HepG2 (cell line): ENCODE results near the gene BIRC3. TPM values are rescaled to one million over a fixed set of nuclear protein-coding genes. Genes with fewer than 3 reads are reported as not detected.

Source experiments
- BRCA1 ChIP-seq: sonication (generic); formaldehyde crosslinking; IDR thresholded peaks from 2 replicates; pipeline ENCODE4 v1.4.0; 2020; ENCODE audit warnings: missing genetic modification reagents
- CREB1 ChIP-seq, 2 experiments: fragments of 450-650 bp in 1 of 2; IDR thresholded peaks; 2 replicates each; pipeline ENCODE4 v1.6.1; 2016 to 2017; ENCODE audit warnings: control low read depth in 1 of 2, mild to moderate bottlenecking in 1 of 2, missing compliant biosample characterization in 1 of 2, missing genetic modification characterization in 1 of 2
- DRAP1 ChIP-seq: IDR thresholded peaks from 2 replicates; pipeline ENCODE4 v1.6.1; 2016; ENCODE audit warnings: missing genetic modification reagents, missing compliant biosample characterization
- ELF3 ChIP-seq: IDR thresholded peaks from 2 replicates; pipeline ENCODE4 v1.6.1; 2016; ENCODE audit warnings: missing genetic modification reagents, missing compliant biosample characterization
- EP300 ChIP-seq, 3 experiments: sonication (generic) in 1 of 3; formaldehyde crosslinking in 1 of 3; IDR thresholded peaks; 2 replicates each; pipeline versions ENCODE4 v1.5.1 to v1.6.1; 2011 to 2020; ENCODE audit warnings: low read depth in 2 of 3, low read length in 2 of 3, borderline replicate concordance in 1 of 3, improper control_type of control experiment in 1 of 3, mild to moderate bottlenecking in 1 of 3, missing genetic modification reagents in 1 of 3, moderate library complexity in 1 of 3
- GATA4 ChIP-seq: sonication (generic); IDR thresholded peaks from 2 replicates; pipeline ENCODE4 v1.6.1; 2016; ENCODE audit warnings: antibody characterized with exemption, low read depth, borderline replicate concordance
- LCORL ChIP-seq, 2 experiments: fragments of 450-650 bp in 1 of 2; sonication (generic) in 1 of 2; formaldehyde crosslinking in 1 of 2; IDR thresholded peaks; 2 replicates each; pipeline versions ENCODE4 v1.5.0 to v1.6.1; 2017 to 2020; ENCODE audit warnings: antibody characterized with exemption in 1 of 2, missing genetic modification reagents in 1 of 2
- MYNN ChIP-seq: sonication (generic); formaldehyde crosslinking; IDR thresholded peaks from 2 replicates; pipeline ENCODE4 v1.4.0; 2020; ENCODE audit warnings: mild to moderate bottlenecking, low read depth, missing genetic modification reagents
- NCOR1 ChIP-seq: fragments of 200-600 bp; sonication (generic); IDR thresholded peaks from 2 replicates; pipeline ENCODE4 v1.7.0; 2017; ENCODE audit warnings: antibody characterized with exemption, low read length, borderline replicate concordance
- PHF20 ChIP-seq: sonication (generic); formaldehyde crosslinking; IDR thresholded peaks from 2 replicates; pipeline ENCODE4 v1.5.0; 2020; ENCODE audit warnings: mild to moderate bottlenecking, missing genetic modification reagents
- PPARG ChIP-seq: conservative IDR thresholded peaks from 2 replicates; pipeline ENCODE4 v1.6.1; 2016; ENCODE audit warnings: missing biosample characterization, missing genetic modification reagents
- SOX5 ChIP-seq: IDR thresholded peaks from 2 replicates; pipeline ENCODE4 v1.6.1; 2016; ENCODE audit warnings: borderline replicate concordance
- ZBTB34 ChIP-seq: sonication (generic); formaldehyde crosslinking; IDR thresholded peaks from 2 replicates; pipeline ENCODE4 v1.8.0; 2022; ENCODE audit warnings: mild to moderate bottlenecking, missing genetic modification reagents
- ZFP41 ChIP-seq: sonication (generic); formaldehyde crosslinking; IDR thresholded peaks from 2 replicates; pipeline ENCODE4 v1.4.0; 2020; ENCODE audit warnings: mild to moderate bottlenecking, missing genetic modification reagents, borderline replicate concordance
- ZMYM4 ChIP-seq: sonication (generic); formaldehyde crosslinking; IDR thresholded peaks from 2 replicates; pipeline ENCODE4 v1.8.1; 2023; ENCODE audit warnings: mild to moderate bottlenecking, missing genetic modification reagents
- ZNF383 ChIP-seq: sonication (generic); formaldehyde crosslinking; IDR thresholded peaks from 2 replicates; pipeline ENCODE4 v1.4.0; 2020; ENCODE audit warnings: missing genetic modification reagents, mild to moderate bottlenecking, borderline replicate concordance
- ZNF441 ChIP-seq: sonication (generic); formaldehyde crosslinking; IDR thresholded peaks from 2 replicates; pipeline ENCODE4 v1.7.0; 2021; ENCODE audit warnings: missing genetic modification reagents, borderline replicate concordance
- ZNF503 ChIP-seq: sonication (generic); formaldehyde crosslinking; IDR thresholded peaks from 2 replicates; pipeline ENCODE4 v1.4.0; 2020; ENCODE audit warnings: missing genetic modification reagents
- ZNF772 ChIP-seq: sonication (generic); formaldehyde crosslinking; IDR thresholded peaks from 2 replicates; pipeline ENCODE4 v1.5.0; 2020; ENCODE audit warnings: mild to moderate bottlenecking, missing genetic modification reagents
- ZNF839 ChIP-seq: sonication (generic); formaldehyde crosslinking; IDR thresholded peaks from 2 replicates; pipeline ENCODE4 v1.4.0; 2020; ENCODE audit warnings: missing genetic modification reagents, mild to moderate bottlenecking, borderline replicate concordance
- ZNF878 ChIP-seq: sonication (generic); formaldehyde crosslinking; IDR thresholded peaks from 2 replicates; pipeline ENCODE4 v1.8.1; 2023; ENCODE audit warnings: mild to moderate bottlenecking, missing genetic modification reagents, moderate library complexity
- ZSCAN31 ChIP-seq: sonication (generic); formaldehyde crosslinking; IDR thresholded peaks from 2 replicates; pipeline ENCODE4 v1.5.0; 2020; ENCODE audit warnings: low read depth, mild to moderate bottlenecking, missing genetic modification reagents
- polyA plus RNA-seq, 8 experiments: library from polyadenylated mRNA; depleted of rRNA in 3 of 8; stranded (reverse) in 7 of 8; unstranded in 1 of 8; fragments of >200 nt; fragmentation: Illumina TruSeq in 4 of 8; extraction: Trizol in 4 of 8; gene quantifications; 2 replicates each; pipeline versions ENCODE4 v1.2.1 to v1.2.3, GENCODE V29; 2011 to 2016; ENCODE audit warnings: low read depth in 4 of 8, missing spikeins in 1 of 8, mixed read lengths in 1 of 8; ENCODE audit not compliant: insufficient read depth in 1 of 8
- total RNA-seq, 5 experiments: library from RNA; depleted of rRNA; stranded (reverse); fragments of >200 nt; fragmentation: Illumina TruSeq; extraction: Trizol; gene quantifications; 2 replicates each; pipeline ENCODE4 v1.2.3, GENCODE V29; 2016; ENCODE audit warnings: low read depth in 1 of 5

Gene BIRC3
- total and polyA plus RNA-seq, 2 of the 13 experiments (the other 11 are each of a cell fraction or from before 2014, with no cell fraction given) = 0.41 to 4.2 TPM

GRCh38 chr11:102272047-102272824 lies 45.0 kb upstream of the BIRC3 start (continued):
- no peak for TF ChIP-seq ZNF839
- TF ChIP-seq EP300 (IDR thresholded peaks at IDR 0.05; ENCODE audit: low read depth in 2 of 2, low read length in 2 of 2) = peak in 1 of 2 experiments; percentile 81; a peak in 2 of 4 replicates
- no peak for TF ChIP-seq EP300 (CRISPR knock-in tag; IDR thresholded peaks at IDR 0.05; ENCODE audit: borderline replicate concordance)
- 0 out of 2 replicates have a peak, but pooled peaks have one; percentile 54 for TF ChIP-seq ZNF383
- no peak; the same call in 1 of the 2 replicates for TF ChIP-seq ZNF878 (CRISPR knock-in tag)
- TF ChIP-seq ZFP41 (CRISPR knock-in tag) = no peak
- TF ChIP-seq LCORL (IDR thresholded peaks at IDR 0.05) = 0 out of 2 replicates have a peak, but pooled peaks have one; percentile 32
- peak; percentile 47; the same call in 1 of the 2 replicates for TF ChIP-seq LCORL (CRISPR knock-in tag; IDR thresholded peaks at IDR 0.05)
- TF ChIP-seq ZBTB34 = no peak
- no peak for TF ChIP-seq ZNF772 (CRISPR knock-in tag)
- TF ChIP-seq BRCA1 (CRISPR knock-in tag) = no peak
- peak; percentile 63; the same call in 1 of the 2 replicates for TF ChIP-seq ZNF441 (CRISPR knock-in tag)
- TF ChIP-seq ELF3 (CRISPR knock-in tag) = peak; percentile 29; the same call in 1 of the 2 replicates
- peak; percentile 32; the same call in 1 of the 2 replicates for TF ChIP-seq PPARG
- peak; percentile 36; the same call in 1 of the 2 replicates for TF ChIP-seq NCOR1
- TF ChIP-seq GATA4 = peak; percentile 55; the same call in 1 of the 2 replicates
- no peak for TF ChIP-seq MYNN (CRISPR knock-in tag)
- TF ChIP-seq PHF20 (CRISPR knock-in tag) = no peak
- TF ChIP-seq DRAP1 (CRISPR knock-in tag) = peak; percentile 27
- TF ChIP-seq ZMYM4 (CRISPR knock-in tag) = 0 out of 2 replicates have a peak, but pooled peaks have one; percentile 27
- peak; percentile 62; the same call in 1 of the 2 replicates for TF ChIP-seq ZNF503 (CRISPR knock-in tag)
- TF ChIP-seq CREB1 (IDR thresholded peaks at IDR 0.05) = no peak
- peak; percentile 19; the same call in 1 of the 2 replicates for TF ChIP-seq CREB1 (CRISPR knock-in tag; IDR thresholded peaks at IDR 0.05)
- TF ChIP-seq ZSCAN31 = 0 out of 2 replicates have a peak, but pooled peaks have one; percentile 30
- peak; percentile 39; the same call in 1 of the 2 replicates for TF ChIP-seq SOX5 (CRISPR knock-in tag)
